Measurements from ENCODE around the gene DAP.

DAP gene

DNA sequence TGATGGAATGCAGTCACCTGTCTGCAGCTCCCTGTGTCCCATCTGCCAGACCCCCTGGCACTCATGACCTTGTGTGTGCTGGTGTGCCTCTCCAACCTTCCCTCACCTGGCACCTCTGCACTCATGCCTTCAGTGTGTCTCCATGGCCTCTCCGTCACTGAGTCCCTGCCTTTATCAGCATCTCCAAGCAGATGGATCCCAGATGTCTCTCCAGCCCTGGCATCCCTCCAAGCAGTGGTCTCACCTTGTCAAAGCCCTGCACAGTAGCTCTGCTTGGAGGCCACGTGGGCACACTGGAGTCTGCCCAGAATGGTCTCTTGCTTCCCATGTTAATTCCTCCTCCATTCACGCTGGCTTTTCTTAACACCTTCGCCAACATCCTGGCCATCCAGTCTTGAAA, 84.8 kb downstream of the DAP start:
- TF ChIP-seq, protein P1, sequence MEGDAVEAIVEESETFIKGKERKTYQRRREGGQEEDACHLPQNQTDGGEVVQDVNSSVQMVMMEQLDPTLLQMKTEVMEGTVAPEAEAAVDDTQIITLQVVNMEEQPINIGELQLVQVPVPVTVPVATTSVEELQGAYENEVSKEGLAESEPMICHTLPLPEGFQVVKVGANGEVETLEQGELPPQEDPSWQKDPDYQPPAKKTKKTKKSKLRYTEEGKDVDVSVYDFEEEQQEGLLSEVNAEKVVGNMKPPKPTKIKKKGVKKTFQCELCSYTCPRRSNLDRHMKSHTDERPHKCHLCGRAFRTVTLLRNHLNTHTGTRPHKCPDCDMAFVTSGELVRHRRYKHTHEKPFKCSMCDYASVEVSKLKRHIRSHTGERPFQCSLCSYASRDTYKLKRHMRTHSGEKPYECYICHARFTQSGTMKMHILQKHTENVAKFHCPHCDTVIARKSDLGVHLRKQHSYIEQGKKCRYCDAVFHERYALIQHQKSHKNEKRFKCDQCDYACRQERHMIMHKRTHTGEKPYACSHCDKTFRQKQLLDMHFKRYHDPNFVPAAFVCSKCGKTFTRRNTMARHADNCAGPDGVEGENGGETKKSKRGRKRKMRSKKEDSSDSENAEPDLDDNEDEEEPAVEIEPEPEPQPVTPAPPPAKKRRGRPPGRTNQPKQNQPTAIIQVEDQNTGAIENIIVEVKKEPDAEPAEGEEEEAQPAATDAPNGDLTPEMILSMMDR (IDR thresholded peaks at IDR 0.05; ENCODE audit: insufficient read depth, missing control alignments): no peak
- FAIRE-seq (no peak), DNase-seq (ENCODE audit: insufficient read length, low spot score) (no peak)

DNA sequence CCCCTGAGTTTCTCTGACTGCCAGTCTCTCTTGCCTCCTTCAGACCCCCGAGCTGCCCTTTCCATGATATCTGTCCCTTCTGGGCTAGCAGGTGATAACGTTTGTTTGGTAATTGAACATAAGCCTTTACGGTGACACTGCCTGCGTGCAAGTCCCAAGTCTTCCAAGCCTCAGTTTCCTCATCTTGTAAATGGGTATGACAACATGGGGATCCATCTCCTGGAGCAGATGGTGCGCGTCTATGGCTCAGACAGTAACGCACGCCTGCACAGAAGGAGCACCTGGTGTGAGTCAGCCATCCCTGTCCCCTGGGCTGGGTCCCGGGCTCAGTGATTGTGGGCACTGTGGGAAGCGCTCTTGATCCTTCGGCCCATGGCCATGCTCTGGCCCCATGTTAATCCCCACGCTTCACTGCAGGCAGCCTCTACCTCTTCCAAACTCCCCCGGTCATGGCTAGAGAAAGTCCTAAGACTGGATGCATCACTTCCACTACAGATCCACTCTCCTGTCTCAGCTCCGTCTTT, 85.8 kb downstream of the DAP start:
- FAIRE-seq (no peak), DNase-seq (ENCODE audit: insufficient read length, low spot score) (no peak)
- TF ChIP-seq, protein P1 (IDR thresholded peaks at IDR 0.05; ENCODE audit: insufficient read depth, missing control alignments): no peak

DNA sequence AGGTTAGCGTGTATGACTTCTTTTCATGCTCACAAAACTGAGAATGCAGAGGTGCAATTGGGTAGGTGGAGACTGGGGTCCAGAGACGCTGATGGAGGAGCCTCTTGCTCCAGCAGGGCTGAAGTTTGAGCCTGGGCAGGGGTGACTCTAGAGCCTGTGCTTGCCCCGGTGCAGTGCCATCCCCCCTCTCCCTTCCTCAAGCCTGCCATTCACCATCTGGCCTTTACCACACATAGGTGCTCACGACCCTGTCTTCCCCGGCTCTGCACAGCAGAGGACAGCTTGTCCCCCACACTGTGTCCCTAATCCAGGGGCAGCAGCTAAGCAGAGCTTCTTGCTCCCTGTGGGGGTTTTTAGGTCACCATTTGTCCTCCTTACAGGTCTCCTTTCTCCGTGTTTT, 86.5 kb downstream of the DAP start:
- TF ChIP-seq, protein P1 (IDR thresholded peaks at IDR 0.05; ENCODE audit: insufficient read depth, missing control alignments): no peak
- no peak for FAIRE-seq
- no peak for DNase-seq (ENCODE audit: insufficient read length, low spot score)

DNA sequence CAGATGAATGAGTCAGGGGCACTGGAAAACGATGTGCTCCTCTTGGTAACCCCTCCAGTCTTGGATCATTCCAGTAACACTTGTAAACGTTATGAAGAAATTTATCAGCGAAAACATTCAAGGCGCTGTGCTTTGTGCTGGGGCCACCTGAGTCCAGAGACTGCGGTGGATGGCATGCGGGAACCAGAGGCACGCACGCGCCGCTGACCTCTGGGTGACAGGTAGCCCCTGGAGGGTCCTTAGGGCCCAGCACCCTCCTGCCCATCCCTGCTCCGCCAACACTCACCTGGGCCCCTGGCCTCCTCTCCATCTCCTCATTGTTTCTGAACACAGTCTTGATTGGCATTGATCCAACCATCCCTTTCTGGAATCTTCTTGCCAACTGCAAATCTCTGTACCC, 86.9 kb downstream of the DAP start:
- no peak for DNase-seq (ENCODE audit: insufficient read length, low spot score)
- TF ChIP-seq, protein P1 (IDR thresholded peaks at IDR 0.05; ENCODE audit: insufficient read depth, missing control alignments): no peak

DNA sequence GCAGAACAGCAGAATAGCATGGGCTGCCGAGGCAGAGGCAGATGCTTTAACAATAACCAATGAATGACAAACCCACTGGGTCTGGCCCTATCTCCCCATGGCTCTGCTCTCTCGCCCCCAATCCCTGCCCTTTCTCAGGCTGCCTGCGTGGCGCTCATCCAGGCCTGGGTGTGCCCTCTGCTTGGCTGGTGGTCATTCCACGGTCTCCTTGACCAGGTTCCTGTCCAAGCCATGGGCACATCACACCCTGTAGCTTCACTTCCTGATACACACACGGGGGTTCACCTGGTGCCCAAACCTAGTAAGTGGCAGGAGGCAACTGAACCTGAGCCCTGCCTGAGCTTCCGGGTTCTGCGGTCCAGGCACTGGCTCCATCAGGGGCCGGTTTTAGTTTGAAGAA, 87.6 kb downstream of the DAP start:
- TF ChIP-seq, protein P1 (IDR thresholded peaks at IDR 0.05; ENCODE audit: insufficient read depth, missing control alignments): no peak
- FAIRE-seq (no peak), DNase-seq (ENCODE audit: insufficient read length, low spot score) (no peak)

More for the DNA sequence above, 86.9 kb downstream of the DAP start:
- FAIRE-seq: no peak

DNA sequence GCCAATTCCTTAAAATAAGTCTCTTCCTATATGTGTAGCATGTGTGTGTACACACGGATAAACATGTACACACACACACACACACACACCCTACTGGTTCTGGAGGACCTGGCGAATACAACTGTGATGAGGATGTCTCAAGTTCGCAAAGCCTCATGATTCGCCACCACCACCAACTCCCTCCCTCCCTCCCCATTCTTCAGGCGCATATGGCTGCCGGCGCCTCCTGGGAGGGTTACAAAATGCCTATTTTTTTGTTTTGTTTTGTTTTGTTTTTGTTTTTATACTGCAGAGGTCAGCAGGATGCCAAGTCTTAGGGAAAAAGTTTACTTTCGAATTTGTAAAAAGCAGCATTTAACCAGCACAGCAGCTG, 88.0 kb downstream of the DAP start:
- no peak for FAIRE-seq
- TF ChIP-seq, protein P1 (IDR thresholded peaks at IDR 0.05; ENCODE audit: insufficient read depth, missing control alignments): no peak

DNA sequence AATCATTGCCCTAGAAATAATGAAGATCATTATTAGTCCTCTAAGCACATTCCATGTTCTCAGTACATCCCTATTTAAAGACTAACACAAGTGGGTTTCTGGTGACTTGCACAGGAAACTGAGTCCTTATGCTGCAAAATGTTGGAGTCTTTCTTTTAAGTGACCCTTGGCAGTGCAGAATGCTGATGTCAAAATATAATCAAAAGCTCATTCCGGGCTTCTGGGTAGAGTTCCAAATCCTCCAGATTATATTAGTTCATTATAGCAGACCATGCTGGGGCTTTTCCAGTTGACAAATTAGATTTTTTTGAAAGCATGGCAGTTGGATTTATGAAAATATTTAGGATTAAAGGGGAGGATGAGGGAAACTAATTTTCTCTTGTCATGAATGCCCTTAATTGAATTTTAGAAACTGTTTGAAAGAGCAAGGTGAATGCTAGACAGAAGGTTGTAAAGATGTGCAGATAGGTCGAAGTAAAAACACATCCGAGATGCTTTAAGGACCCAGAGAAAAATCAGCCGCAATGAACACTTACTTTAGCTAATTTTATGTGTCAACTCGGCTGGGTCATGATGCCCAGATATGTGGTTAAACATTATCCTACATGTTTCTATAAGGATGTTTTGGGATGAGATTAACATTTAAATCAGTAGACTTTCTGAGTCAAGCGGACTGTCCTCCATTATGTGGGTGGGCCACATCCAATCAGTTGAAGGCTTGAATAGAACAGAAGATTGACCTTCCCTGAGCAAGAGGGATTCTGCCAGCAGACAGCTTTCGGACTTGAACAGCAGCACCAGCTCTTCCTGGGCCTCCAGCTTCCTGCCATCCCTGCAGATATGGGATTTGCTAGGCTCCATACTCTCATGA, 88.7 kb downstream of the DAP start:
- TF ChIP-seq, protein P1 (IDR thresholded peaks at IDR 0.05; ENCODE audit: insufficient read depth, missing control alignments): no peak
- FAIRE-seq: no peak
- DNase-seq (ENCODE audit: insufficient read length, low spot score): no peak

More for the DNA sequence above, 88.0 kb downstream of the DAP start:
- no peak for DNase-seq (ENCODE audit: insufficient read length, low spot score)

All from D721Med (cell line).